HG03342 (cell line): ENCODE results near the gene HIPK2.

Experiments used
- ATAC-seq: cut with Tn5 transposase; IDR thresholded peaks from one replicate; pipeline ENCODE4 v1.9.1; 2021; ENCODE audit warnings: mild to moderate bottlenecking, moderate library complexity; ENCODE audit not compliant: unreplicated experiment

The HIPK2 gene

DNA sequence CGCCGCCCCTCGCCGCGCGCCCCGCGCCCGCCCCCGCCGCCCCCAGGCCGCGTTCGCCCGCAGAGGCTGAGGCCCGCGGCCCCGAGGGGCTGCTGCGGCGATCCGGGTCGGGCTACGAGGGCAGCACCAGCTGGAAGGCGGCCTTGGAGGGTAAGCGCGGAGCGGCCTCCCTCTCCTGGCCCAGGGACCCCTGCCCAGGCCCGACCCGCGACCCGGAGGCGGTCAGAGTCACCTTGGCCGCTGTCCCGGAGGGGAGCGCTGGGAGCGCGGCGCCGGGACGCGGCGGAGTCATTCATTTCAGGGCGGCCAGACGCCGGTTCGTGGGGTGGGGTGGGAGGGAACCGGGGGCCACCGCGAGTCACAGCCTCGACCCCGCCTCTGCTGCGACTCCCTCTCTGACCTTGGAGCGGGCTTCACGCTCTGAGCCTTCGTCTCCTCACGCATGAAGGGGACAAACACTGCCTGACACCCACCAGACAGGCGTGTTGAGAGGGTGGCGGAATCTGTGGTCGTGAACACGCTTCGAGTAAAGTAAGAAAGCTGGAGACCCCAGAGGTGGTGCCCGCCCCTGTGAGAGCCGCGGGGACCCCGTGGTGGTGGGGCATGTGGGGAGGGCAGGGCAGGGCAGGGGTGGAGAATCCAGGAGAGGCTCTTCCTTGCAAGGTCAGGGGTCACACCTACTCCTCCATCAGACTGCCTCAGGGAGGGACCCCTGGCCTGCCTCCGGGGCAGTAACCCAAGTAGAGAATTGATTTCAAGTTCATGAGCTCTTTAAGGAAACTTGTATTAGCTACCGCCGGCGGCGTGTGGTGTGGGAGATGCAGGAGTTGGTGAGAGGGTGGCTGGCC is 253.6 kb downstream of the HIPK2 start:
- no peak for ATAC-seq

- no peak for ATAC-seq
Measured at GRCh38 chr7:139523199-139523941, 254.4 kb downstream of the HIPK2 start, which contains the start of gene CLEC2L. Gene CLEC2L, plus strand, starts transcription at chr7:139523685. Its CDS starts 243 bp downstream, at chr7:139523928.

DNA sequence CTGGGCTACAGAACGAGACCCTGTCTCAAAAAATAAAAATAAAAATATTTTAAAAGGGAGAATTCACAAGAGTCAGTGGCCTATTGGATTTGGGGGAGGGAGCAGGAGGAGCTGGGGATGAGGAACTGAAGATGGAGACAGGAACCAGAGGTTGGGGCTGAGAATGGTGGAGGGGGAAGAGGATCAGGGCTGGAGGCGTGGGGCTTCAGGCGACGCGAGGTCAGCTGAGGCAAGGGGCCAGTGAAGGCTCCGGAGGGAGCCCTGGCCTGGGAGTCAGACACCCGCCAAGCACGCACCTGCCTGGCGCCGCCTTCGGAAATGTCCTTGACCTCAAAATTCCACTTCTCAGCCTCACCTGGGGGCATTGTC is 255.0 kb downstream of the HIPK2 start:
- no peak for ATAC-seq

DNA sequence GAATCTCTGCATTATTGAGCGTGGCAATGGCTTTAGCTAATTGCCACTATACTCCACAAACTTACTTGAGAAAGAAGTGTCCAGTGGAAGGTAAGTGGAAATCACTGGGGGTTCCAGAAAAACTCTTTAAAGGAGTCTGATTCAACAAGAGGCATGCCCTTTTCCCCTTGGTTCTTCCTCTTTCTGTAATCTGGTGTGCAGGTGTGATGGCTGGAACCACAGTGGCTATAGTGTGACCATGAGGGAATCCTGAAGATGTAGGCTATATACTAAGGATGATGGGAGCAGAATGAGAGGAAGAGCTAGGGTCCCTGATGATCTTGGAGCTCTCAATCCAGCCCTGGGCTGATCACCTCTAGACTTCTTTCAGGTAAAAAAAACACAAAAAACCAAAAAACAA is 256.4 kb downstream of the HIPK2 start:
- no peak for ATAC-seq

GRCh38 chr7:139515266-139515665 is 262.5 kb downstream of the HIPK2 start:
- no peak for ATAC-seq
